Measurements from ENCODE around the gene HDAC9. TPM values are rescaled to one million over a fixed set of nuclear protein-coding genes. Genes with fewer than 3 reads are reported as not detected.

Gene HDAC9
- total RNA-seq, 4 donors from 2014 or later, result 51.2 to 194 (median 106) TPM

- Histone ChIP-seq H3K4me3 (no peak overlapping the region), H3K9me3 (no peaks in the 10 kb centered on the region), H3K4me1 (peaks cover 0 to 11% (median 0%) of the 10 kb centered on the region in 3 donors), H3K27me3 (no peaks in the 10 kb centered on the region), H3K36me3 (no peaks in the 10 kb centered on the region), H3K27ac (no peak overlapping the region)
- ATAC-seq, result no peak
- WGBS, 2 donors (ENCODE audit: low coverage in 1 of 2), result 70 to 85% methylated on average over 4 to 5 of the region's 5 CpGs
- no peak for TF ChIP-seq POLR2A (IDR thresholded peaks at IDR 0.05)
- no peak for TF ChIP-seq POLR2AphosphoS5 (IDR thresholded peaks at IDR 0.05)
- no peak for TF ChIP-seq EP300 (IDR thresholded peaks at IDR 0.05)
- TF ChIP-seq, protein P1, sequence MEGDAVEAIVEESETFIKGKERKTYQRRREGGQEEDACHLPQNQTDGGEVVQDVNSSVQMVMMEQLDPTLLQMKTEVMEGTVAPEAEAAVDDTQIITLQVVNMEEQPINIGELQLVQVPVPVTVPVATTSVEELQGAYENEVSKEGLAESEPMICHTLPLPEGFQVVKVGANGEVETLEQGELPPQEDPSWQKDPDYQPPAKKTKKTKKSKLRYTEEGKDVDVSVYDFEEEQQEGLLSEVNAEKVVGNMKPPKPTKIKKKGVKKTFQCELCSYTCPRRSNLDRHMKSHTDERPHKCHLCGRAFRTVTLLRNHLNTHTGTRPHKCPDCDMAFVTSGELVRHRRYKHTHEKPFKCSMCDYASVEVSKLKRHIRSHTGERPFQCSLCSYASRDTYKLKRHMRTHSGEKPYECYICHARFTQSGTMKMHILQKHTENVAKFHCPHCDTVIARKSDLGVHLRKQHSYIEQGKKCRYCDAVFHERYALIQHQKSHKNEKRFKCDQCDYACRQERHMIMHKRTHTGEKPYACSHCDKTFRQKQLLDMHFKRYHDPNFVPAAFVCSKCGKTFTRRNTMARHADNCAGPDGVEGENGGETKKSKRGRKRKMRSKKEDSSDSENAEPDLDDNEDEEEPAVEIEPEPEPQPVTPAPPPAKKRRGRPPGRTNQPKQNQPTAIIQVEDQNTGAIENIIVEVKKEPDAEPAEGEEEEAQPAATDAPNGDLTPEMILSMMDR (IDR thresholded peaks at IDR 0.05), result no peak
Measured at GRCh38 chr7:18458830-18459229, 36.7 kb upstream of the HDAC9 start.

- Histone ChIP-seq H3K4me1 (peaks cover 0 to 11% (median 0%) of the 10 kb centered on the region in 3 donors), H3K36me3 (no peaks in the 10 kb centered on the region), H3K4me3 (no peak overlapping the region), H3K9me3 (peaks cover 0 to 3% (median 0%) of the 10 kb centered on the region in 3 donors), H3K27me3 (no peaks in the 10 kb centered on the region), H3K27ac (no peak overlapping the region)
- no peak for TF ChIP-seq POLR2A (IDR thresholded peaks at IDR 0.05)
- TF ChIP-seq, protein P1 (IDR thresholded peaks at IDR 0.05), result no peak
- TF ChIP-seq EP300 (IDR thresholded peaks at IDR 0.05), result no peak
- TF ChIP-seq POLR2AphosphoS5 (IDR thresholded peaks at IDR 0.05), result no peak
- 72 to 73% methylated on average over 4 to 5 of the region's 5 CpGs for WGBS, 2 donors (ENCODE audit: low coverage in 1 of 2)
- no peak for ATAC-seq
Measured at GRCh38 chr7:18459484-18460245, 35.9 kb upstream of the HDAC9 start.

GRCh38 chr7:18461785-18462467 is 33.6 kb upstream of the HDAC9 start:
- 85 to 92% methylated on average over 3 of the region's 3 CpGs for WGBS, 2 donors (ENCODE audit: low coverage in 1 of 2)
- H3K27ac ChIP-seq, result no peak overlapping the region

GRCh38 chr7:18464830-18465229 is 30.7 kb upstream of the HDAC9 start:
- H3K4me1 ChIP-seq, result peaks cover 0 to 7% (median 0%) of the 10 kb centered on the region in 3 donors
- TF ChIP-seq POLR2A (IDR thresholded peaks at IDR 0.05), result no peak
- no peak for TF ChIP-seq POLR2AphosphoS5 (IDR thresholded peaks at IDR 0.05)
- TF ChIP-seq, protein P1 (IDR thresholded peaks at IDR 0.05), result no peak
- TF ChIP-seq EP300 (IDR thresholded peaks at IDR 0.05), result no peak
- WGBS, 2 donors (ENCODE audit: low coverage in 1 of 2), result 100% methylated on average over 1 of the region's 1 CpG
- ATAC-seq, result no peak
- H3K27ac ChIP-seq, result no peak overlapping the region
- no peaks in the 10 kb centered on the region for H3K36me3 ChIP-seq
- no peaks in the 10 kb centered on the region for H3K27me3 ChIP-seq
- H3K9me3 ChIP-seq, result peaks cover 0 to 5% (median 0%) of the 10 kb centered on the region in 3 donors
- H3K4me3 ChIP-seq, result no peak overlapping the region

More at GRCh38 chr7:18461785-18462467, 33.6 kb upstream of the HDAC9 start:
- Histone ChIP-seq H3K4me1 (peaks cover 0 to 11% (median 0%) of the 10 kb centered on the region in 3 donors), H3K36me3 (no peaks in the 10 kb centered on the region), H3K27me3 (no peaks in the 10 kb centered on the region), H3K4me3 (no peak overlapping the region), H3K9me3 (peaks cover 0 to 5% (median 0%) of the 10 kb centered on the region in 3 donors)
- TF ChIP-seq POLR2AphosphoS5 (IDR thresholded peaks at IDR 0.05) (no peak), POLR2A (IDR thresholded peaks at IDR 0.05) (no peak), EP300 (IDR thresholded peaks at IDR 0.05) (no peak)
- TF ChIP-seq, protein P1 (IDR thresholded peaks at IDR 0.05), result no peak
- ATAC-seq, result no peak

All from gastroesophageal sphincter (tissue), 4 donors.